Islet precursor cell (in vitro differentiated cells): Measurements from ENCODE around the gene MAGT1.
"Not testable (repeated sequence)": the region's sequence is repeated elsewhere in the genome, so short reads cannot be mapped to it uniquely, and the experiment has no call there.

Experiments used
- DNase-seq: peaks from one replicate; pipeline ENCODE4 v3.0.0-alpha.2; 2018

Gene MAGT1

GRCh38 chrX:77821989-77822388 lies 73.2 kb downstream of the MAGT1 start:
- not testable (repeated sequence) for DNase-seq

- DNase-seq, result no peak
Observed at GRCh38 chrX:77820091-77820727, 75.0 kb downstream of the MAGT1 start.

GRCh38 chrX:77814210-77814609 lies 81.0 kb downstream of the MAGT1 start:
- DNase-seq, result no peak

GRCh38 chrX:77802201-77802600 lies 93.0 kb downstream of the MAGT1 start:
- DNase-seq, result no peak

GRCh38 chrX:77795124-77795523 lies 100.1 kb downstream of the MAGT1 start:
- DNase-seq, result no peak

- DNase-seq, result no peak
Observed at GRCh38 chrX:77793946-77794345, 101.3 kb downstream of the MAGT1 start.

- no peak for DNase-seq
Observed at GRCh38 chrX:77788050-77788449, 107.2 kb downstream of the MAGT1 start.

GRCh38 chrX:77786365-77786680 lies 108.9 kb downstream of the MAGT1 start:
- no peak for DNase-seq

- peak; percentile 85 for DNase-seq
Observed at GRCh38 chrX:77785486-77786364, 109.5 kb downstream of the MAGT1 start, which contains the start of gene ATRX. ATRX (minus strand) TSS chrX:77786216; CDS start chrX:77786001, 215 bp downstream.

- DNase-seq, result no peak
Observed at GRCh38 chrX:77779695-77780094, 115.5 kb downstream of the MAGT1 start.

- no peak for DNase-seq
Observed at GRCh38 chrX:77776659-77777058, 118.6 kb downstream of the MAGT1 start.
